Central memory CD8-positive, alpha-beta T cell (primary cell): ENCODE results near the gene ZNF438.
"Not testable (repeated sequence)": the region's sequence is repeated elsewhere in the genome, so short reads cannot be mapped to it uniquely, and the experiment has no call there.

Source experiments
- ATAC-seq: fragments of 150-1000 bp; cut with Tn5 transposase; replicated peaks from 2 replicates; pipeline ENCODE4 v1.10.0; 2022; ENCODE audit warnings: mild to moderate bottlenecking, moderate FRiP score, moderate number of reproducible peaks; ENCODE audit not compliant: poor library complexity, severe bottlenecking; ENCODE audit errors: extremely low read depth
- DNase-seq, 2 donors: peaks; one replicate each; pipeline ENCODE4 v3.0.0; 2021; ENCODE audit warnings: low spot score in 2 of 2
- H3K27ac Mint-ChIP-seq: one replicate; pipeline ENCODE4 v1.8.0; 2022; ENCODE audit warnings: low read depth, mild to moderate bottlenecking, moderate library complexity, mixed read lengths
- H3K27me3 Mint-ChIP-seq: one replicate; pipeline ENCODE4 v1.8.0; 2022; ENCODE audit warnings: mixed read lengths
- H3K36me3 Mint-ChIP-seq: one replicate; pipeline ENCODE4 v1.8.0; 2022; ENCODE audit warnings: mild to moderate bottlenecking, moderate library complexity, mixed read lengths; ENCODE audit not compliant: insufficient read depth
- H3K4me1 Mint-ChIP-seq: one replicate; pipeline ENCODE4 v1.8.0; 2022; ENCODE audit warnings: mixed read lengths
- H3K4me3 Mint-ChIP-seq: one replicate; pipeline ENCODE4 v1.8.0; 2022; ENCODE audit warnings: mild to moderate bottlenecking, moderate library complexity, mixed read lengths
- H3K9me3 Mint-ChIP-seq: one replicate; pipeline ENCODE4 v1.8.0; 2022; ENCODE audit warnings: mixed read lengths

ZNF438 gene

DNA sequence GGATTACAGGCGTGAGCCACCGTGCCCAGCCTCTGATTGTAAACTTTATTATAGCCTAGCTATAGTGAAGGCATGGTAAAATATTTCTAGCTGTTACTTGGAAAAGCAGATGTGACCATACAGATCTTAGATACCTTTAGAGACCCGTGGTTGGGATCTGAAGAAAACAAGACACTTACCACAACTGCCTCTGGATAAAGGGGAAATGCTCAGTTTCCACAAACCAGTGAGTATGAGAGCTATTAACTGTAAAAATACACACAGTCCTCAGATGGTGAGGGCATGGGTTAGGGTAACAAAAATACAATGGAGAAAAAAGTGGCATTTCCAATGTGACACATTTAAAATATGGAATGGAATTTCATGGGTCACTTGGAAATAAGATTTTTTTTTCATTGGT is 63.0 kb downstream of the ZNF438 start:
- no peak overlapping the region for H3K27ac Mint-ChIP-seq
- DNase-seq (no peak), ATAC-seq (no peak)
- H3K36me3 Mint-ChIP-seq = no peaks in the 10 kb centered on the region
- H3K4me3 Mint-ChIP-seq = no peak overlapping the region
- peaks cover 7% of the 10 kb centered on the region for H3K4me1 Mint-ChIP-seq
- H3K27me3 Mint-ChIP-seq = no peaks in the 10 kb centered on the region
- H3K9me3 Mint-ChIP-seq = no peaks in the 10 kb centered on the region

DNA sequence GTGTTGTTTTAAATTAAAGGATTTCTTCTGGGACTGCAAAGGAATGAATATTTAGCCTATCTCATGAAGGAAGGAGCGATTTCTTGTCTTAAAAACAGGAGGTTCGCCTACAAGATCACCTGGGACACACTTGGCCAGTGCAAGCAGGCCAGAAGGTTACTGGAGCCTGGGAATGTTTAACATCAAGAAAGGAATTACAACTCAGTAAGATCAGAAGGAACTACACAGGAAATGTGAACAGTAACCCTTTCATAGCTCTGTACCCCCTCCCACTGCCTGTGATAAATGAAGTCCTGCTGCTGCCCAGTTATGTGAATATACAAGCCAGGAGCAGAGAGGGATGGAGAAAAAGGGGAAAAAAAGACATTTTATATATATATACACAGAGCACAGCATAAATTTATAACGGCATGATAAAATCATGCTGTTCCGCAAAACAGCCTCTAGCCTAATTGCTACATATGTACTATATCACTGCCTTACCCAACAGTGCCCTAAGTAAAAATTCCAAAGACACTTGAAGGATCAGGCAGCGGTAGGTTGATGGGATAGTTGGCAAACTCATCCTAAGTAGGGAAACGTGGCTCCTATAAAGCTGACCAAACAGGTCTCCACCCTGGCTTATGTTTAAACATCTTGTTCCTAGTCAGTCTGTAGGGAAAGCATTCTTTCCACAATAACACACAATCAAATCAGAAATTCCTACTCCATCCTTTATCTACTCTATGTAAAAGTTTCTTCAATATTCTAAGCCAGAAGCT is 63.8 kb downstream of the ZNF438 start:
- DNase-seq = no peak
- Mint-ChIP-seq H3K4me1 (peaks cover 7% of the 10 kb centered on the region), H3K27me3 (no peaks in the 10 kb centered on the region), H3K9me3 (no peaks in the 10 kb centered on the region), H3K27ac (no peak overlapping the region), H3K4me3 (no peak overlapping the region), H3K36me3 (no peaks in the 10 kb centered on the region)
- no peak for ATAC-seq

DNA sequence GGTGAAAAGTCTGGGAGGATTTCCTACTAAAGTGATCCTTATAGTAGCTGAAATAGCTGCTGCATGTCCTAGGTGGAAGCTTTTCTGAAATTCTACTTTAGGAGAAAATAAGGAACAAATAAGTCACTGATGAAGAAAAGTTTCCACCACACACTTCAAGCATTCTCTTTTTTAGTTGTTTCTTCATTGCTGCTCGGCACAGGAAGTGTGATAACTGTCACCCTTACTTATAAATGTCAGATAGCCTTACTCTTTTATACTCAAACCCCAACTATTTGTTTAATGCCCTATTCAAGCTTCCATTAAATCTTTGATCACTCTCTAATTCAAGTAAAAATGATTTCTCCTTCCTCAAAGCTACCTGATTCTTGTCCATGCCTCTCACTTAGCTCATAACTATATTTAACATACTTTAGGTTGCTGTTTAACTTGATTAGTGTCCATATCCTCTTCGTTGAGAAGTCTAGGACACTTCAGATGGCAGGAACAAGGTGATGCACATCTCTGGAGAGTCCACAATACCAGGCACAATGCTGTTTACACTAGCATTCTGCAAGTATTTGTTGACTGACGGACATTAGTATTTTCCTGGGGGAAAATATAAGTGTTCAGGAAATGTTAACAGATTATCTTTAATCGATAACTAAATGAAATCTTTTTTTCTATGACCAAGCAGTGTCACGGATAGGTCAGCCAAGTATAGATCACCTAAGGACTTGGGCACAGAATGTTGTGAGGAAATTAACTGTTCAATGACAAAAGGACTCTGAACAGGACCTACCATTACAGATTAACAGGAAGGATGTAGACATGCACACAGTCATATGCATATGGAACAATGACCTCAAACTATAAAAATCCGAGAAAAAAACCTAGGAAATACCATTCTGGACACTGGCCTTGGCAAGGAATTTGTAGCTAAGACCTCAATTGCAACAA is 67.4 kb downstream of the ZNF438 start:
- Mint-ChIP-seq H3K27ac (no peak overlapping the region), H3K36me3 (no peaks in the 10 kb centered on the region), H3K4me1 (peaks cover 7% of the 10 kb centered on the region), H3K9me3 (no peaks in the 10 kb centered on the region), H3K27me3 (no peaks in the 10 kb centered on the region), H3K4me3 (no peak overlapping the region)
- DNase-seq (no peak), ATAC-seq (no peak)

DNA sequence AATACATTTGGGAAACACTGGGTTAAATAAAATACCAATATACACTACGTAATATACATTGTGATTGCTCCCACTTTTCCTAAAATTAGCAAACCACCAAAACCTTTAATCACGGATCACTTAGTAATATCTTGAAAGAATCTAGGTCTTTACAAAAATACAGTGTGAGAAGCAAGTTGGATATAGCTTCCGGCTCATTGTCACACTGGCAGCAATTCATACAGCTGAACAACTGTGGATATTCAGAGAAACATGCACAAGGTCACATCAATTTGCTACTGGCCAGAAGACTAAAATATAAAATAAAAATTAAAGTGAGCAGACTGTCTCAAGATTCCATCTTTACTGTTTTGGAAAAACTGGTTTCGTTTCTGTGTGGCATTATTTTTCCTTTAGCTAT is 69.1 kb downstream of the ZNF438 start:
- ATAC-seq (no peak), DNase-seq (no peak)
- Mint-ChIP-seq H3K36me3 (no peaks in the 10 kb centered on the region), H3K4me3 (no peak overlapping the region), H3K9me3 (no peaks in the 10 kb centered on the region), H3K27me3 (no peaks in the 10 kb centered on the region), H3K27ac (no peak overlapping the region), H3K4me1 (peaks cover 7% of the 10 kb centered on the region)

DNA sequence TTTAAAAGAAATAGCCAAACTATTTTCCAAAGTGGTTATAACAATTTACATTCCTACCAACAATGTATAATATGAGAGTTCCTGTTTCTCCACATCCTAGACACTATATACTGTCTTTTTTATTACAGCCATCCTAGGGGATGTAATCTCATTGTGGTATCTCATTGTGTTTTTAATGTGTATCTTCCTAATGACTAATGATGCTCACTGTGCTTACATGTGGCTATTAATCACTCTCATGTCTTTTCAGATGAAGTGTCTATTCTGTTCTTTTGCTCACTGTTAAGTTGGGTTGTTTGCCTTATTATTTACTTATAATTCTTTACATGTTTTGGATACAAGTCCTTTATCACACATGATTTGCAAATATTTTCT is 71.8 kb downstream of the ZNF438 start:
- DNase-seq (no peak), ATAC-seq (no peak)
- H3K36me3 Mint-ChIP-seq = peaks cover 2% of the 10 kb centered on the region
- H3K27ac Mint-ChIP-seq = no peak overlapping the region
- peaks cover 5% of the 10 kb centered on the region for H3K9me3 Mint-ChIP-seq
- peaks cover 7% of the 10 kb centered on the region for H3K4me1 Mint-ChIP-seq
- H3K4me3 Mint-ChIP-seq = no peak overlapping the region
- H3K27me3 Mint-ChIP-seq = no peaks in the 10 kb centered on the region

DNA sequence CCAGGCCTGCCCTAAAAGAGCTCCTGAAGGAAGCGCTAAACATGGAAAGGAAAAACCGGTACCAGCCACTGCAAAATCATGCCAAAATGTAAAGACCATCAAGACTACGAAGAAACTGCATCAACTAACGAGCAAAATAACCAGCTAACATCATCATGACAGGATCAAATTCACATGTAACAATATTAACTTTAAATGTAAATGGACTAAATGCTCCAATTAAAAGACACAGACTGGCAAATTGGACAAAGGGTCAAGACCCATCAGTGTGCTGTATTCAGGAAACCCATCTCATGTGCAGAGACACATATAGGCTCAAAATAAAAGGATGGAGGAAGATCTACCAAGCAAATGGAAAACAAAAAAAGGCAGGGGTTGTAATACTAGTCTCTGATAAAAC is 82.4 kb downstream of the ZNF438 start:
- H3K4me1 Mint-ChIP-seq, H3K4me3 Mint-ChIP-seq, DNase-seq, H3K27ac Mint-ChIP-seq, H3K36me3 Mint-ChIP-seq, ATAC-seq, H3K9me3 Mint-ChIP-seq, H3K27me3 Mint-ChIP-seq: not testable (repeated sequence)

DNA sequence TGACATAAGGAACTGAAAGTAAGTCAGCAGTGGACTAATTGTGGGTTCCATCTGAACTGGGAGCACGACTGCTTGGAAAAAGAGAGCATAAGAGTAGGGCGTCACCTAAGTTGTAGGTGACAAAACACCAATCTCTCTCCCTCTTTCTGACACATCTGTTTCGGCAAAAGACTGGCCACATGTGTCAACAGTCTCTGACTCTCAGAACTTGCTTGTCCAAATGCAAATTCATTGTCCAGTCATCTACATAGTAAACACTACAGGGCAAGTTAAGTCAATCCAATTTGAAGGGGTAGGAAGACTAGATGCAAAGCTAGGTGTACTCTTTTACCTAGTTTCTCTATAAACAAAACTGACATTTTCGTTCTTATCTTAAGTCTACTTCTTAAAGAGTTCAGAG is 87.7 kb downstream of the ZNF438 start:
- no peak for DNase-seq
- ATAC-seq = no peak
- no peaks in the 10 kb centered on the region for H3K9me3 Mint-ChIP-seq
- no peak overlapping the region for H3K27ac Mint-ChIP-seq
- H3K4me1 Mint-ChIP-seq = peaks cover 13% of the 10 kb centered on the region
- no peaks in the 10 kb centered on the region for H3K36me3 Mint-ChIP-seq
- no peak overlapping the region for H3K4me3 Mint-ChIP-seq
- no peaks in the 10 kb centered on the region for H3K27me3 Mint-ChIP-seq

DNA sequence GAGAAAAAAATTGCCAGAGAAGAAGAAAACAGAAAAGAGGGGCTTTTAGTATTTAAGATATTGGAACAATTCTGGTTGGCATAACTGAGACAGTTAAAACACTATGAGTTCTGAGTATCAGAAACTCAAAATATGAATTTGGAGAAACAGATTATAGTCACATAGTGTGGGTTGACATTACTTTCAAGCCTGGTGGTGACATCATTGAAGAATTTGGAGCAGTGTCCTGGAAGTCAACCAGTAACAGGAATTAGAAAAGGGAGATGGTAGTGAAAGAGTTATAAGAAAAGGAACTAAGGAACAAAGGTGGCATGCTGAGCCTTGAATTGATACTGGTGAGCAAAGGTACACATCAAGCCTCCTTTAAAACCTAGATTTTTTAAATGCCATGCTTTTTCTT is 88.2 kb downstream of the ZNF438 start:
- no peaks in the 10 kb centered on the region for H3K9me3 Mint-ChIP-seq
- H3K27me3 Mint-ChIP-seq = no peaks in the 10 kb centered on the region
- no peak for DNase-seq
- no peaks in the 10 kb centered on the region for H3K36me3 Mint-ChIP-seq
- H3K27ac Mint-ChIP-seq = no peak overlapping the region
- peaks cover 13% of the 10 kb centered on the region for H3K4me1 Mint-ChIP-seq
- H3K4me3 Mint-ChIP-seq = no peak overlapping the region
- no peak for ATAC-seq

DNA sequence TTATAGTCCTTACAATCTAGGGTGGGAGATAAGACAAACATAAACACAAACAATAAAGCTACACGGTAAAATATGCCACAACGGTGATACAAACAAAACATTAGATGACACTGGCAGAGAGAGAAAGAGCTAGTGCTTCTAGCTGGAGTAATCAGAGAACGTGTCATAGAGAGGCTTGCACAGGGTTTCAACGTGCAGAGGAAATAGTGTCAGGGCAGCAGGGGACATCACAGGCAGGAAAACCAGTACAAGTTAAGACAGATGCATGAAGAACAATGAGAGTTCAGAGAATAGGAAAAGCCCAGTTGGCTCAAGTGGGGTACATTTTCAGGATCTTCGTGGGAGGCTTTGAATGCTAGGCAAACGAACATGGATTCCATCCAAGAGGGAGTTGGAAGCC is 91.4 kb downstream of the ZNF438 start:
- H3K4me3 Mint-ChIP-seq = no peak overlapping the region
- no peaks in the 10 kb centered on the region for H3K27me3 Mint-ChIP-seq
- H3K27ac Mint-ChIP-seq = no peak overlapping the region
- DNase-seq = no peak
- no peaks in the 10 kb centered on the region for H3K36me3 Mint-ChIP-seq
- H3K4me1 Mint-ChIP-seq = peaks cover 13% of the 10 kb centered on the region
- no peaks in the 10 kb centered on the region for H3K9me3 Mint-ChIP-seq
- ATAC-seq = no peak

DNA sequence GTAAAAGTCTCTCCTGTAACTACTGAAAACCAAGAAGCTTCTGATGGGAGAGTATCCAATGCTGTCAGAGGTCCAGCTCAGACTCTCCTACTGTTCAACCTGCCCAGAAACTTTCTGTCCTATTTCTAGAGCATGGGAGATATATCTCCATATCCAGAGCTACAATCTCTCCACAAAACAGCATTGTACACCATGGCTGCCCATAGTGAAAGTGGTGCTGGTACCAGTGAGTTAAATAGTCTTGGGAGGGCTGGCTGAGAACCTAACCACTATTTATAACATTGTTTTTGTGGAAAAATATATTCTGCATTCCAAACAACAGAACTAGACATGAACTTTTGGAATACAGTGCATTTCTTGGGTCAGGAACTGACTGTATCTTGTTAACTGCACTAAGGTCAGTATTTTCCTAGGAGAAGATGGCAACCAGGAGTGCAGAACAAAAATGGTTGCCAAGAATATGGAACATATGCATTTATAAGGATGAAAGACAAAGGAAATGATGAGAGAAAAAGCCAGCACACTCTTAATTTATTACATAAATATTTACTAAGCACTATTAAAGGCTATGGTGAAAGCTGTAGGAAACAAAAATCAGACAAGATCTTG is 91.9 kb downstream of the ZNF438 start:
- peaks cover 13% of the 10 kb centered on the region for H3K4me1 Mint-ChIP-seq
- no peaks in the 10 kb centered on the region for H3K27me3 Mint-ChIP-seq
- no peak overlapping the region for H3K4me3 Mint-ChIP-seq
- H3K36me3 Mint-ChIP-seq = no peaks in the 10 kb centered on the region
- DNase-seq (no peak), ATAC-seq (no peak)
- H3K9me3 Mint-ChIP-seq = no peaks in the 10 kb centered on the region
- H3K27ac Mint-ChIP-seq = no peak overlapping the region

DNA sequence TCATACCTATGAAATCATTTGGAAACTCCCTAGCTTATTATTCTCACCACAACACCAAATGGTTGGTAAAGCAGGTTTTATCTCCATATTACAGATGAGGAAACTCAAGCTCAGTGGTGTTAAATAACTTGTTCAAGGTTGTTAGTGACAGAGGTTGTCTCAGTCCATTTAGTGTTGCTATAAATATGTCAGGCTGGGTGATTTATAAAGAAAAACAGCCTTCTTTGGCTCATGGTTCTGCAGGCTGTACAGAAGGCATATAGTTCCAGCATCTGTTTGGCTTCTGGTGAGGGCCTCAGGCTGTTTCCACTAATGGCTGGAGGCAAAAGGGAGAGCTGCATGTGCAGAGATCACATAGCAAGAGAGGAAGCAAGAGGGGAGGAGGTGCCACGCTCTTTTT is 96.6 kb downstream of the ZNF438 start:
- no peak for DNase-seq
- ATAC-seq = no peak
- Mint-ChIP-seq H3K27me3 (no peaks in the 10 kb centered on the region), H3K4me1 (no peaks in the 10 kb centered on the region), H3K36me3 (peaks cover 3% of the 10 kb centered on the region), H3K4me3 (no peak overlapping the region), H3K9me3 (no peaks in the 10 kb centered on the region), H3K27ac (no peak overlapping the region)

DNA sequence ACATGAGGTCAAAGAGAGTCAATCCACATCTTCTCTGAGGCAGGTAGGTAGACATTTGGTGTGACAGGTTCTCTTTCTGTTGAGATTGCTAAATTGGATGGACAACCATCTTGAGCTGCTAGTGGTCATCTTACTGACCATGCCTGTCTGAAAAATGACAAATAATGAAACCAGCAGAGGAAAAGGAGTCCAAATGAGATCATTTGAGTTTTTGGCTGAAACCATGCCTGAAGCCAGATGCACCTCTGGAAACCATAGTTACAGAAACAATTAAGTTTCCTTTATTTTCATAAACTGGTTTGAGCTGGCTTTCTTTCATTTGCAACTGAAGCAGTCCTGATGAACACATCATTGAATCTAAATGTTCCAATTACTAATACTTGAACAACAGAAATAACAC is 100.6 kb downstream of the ZNF438 start:
- H3K27ac Mint-ChIP-seq = no peak overlapping the region
- H3K27me3 Mint-ChIP-seq = no peaks in the 10 kb centered on the region
- DNase-seq (no peak), ATAC-seq (no peak)
- no peak overlapping the region for H3K4me3 Mint-ChIP-seq
- no peaks in the 10 kb centered on the region for H3K9me3 Mint-ChIP-seq
- H3K36me3 Mint-ChIP-seq = peaks cover 6% of the 10 kb centered on the region
- peaks cover 5% of the 10 kb centered on the region for H3K4me1 Mint-ChIP-seq
